Stomach (tissue), 4 donors: Measurements from ENCODE around the gene FAM171A1.

Experiments
- CTCF ChIP-seq, 7 experiments: fragments of 450-650 bp in 4 of 7; fragments of 200-600 bp in 3 of 7; sonication (generic) in 3 of 7; IDR thresholded peaks; one replicate each; pipeline ENCODE4 v1.5.1; 2016 to 2019; ENCODE audit warnings: antibody characterized with exemption in 7 of 7, control low read depth in 2 of 7, mild to moderate bottlenecking in 1 of 7
- POLR2AphosphoS5 ChIP-seq, 3 donors: sonication (generic); formaldehyde crosslinking; IDR thresholded peaks; one replicate each; pipeline ENCODE4 v1.6.1; 2016; ENCODE audit warnings: antibody characterized with exemption in 3 of 3

- TF ChIP-seq CTCF (IDR thresholded peaks at IDR 0.05) = no peak
- no peak for TF ChIP-seq POLR2AphosphoS5 (IDR thresholded peaks at IDR 0.05)
These were observed 22.2 kb upstream of the FAM171A1 start for GRCh38 chr10:15393139-15393825.
